Common myeloid progenitor, CD34-positive (primary cell): ENCODE measurements around the gene ZNF777.

ENCODE experiments used
- CTCF ChIA-PET: fragments of 350-600 bp; sonication (Branson Sonifier 250); formaldehyde crosslinking; loops from one replicate; lab custom pipeline; 2021; ENCODE audit warnings: antibody characterized with exemption; lab: Charles Lee
- POLR2A ChIA-PET: fragments of 350-600 bp; sonication (Branson Sonifier 250); formaldehyde crosslinking; loops from one replicate; lab custom pipeline; 2021; ENCODE audit warnings: antibody characterized with exemption; lab: Charles Lee
- DNase-seq, 3 donors: peaks; one replicate each; pipeline versions ENCODE4 v3.0.0 to v3.0.0-alpha.2; 2013
- H3K27ac ChIP-seq, 2 experiments: 1 replicate in 1 of 2; 2 replicates in 1 of 2; pipeline ENCODE4 v1.7.0; 2013; ENCODE audit warnings: inconsistent platforms in 2 of 2, low read length in 2 of 2, mild to moderate bottlenecking in 2 of 2, low read depth in 1 of 2, moderate library complexity in 1 of 2; ENCODE audit not compliant: severe bottlenecking in 2 of 2, insufficient read depth in 1 of 2, poor library complexity in 1 of 2
- H3K27me3 ChIP-seq, 5 experiments: replicated peaks in 2 of 5; 1 replicate in 3 of 5; 2 replicates in 2 of 5; pipeline versions ENCODE4 v1.6.1 to v1.7.0; 2013; ENCODE audit warnings: low read length in 4 of 5, mild to moderate bottlenecking in 2 of 5, moderate library complexity in 2 of 5, inconsistent platforms in 1 of 5; ENCODE audit not compliant: insufficient read depth in 5 of 5, control insufficient read depth in 4 of 5
- H3K36me3 ChIP-seq, 4 experiments: 1 replicate in 2 of 4; 2 replicates in 2 of 4; pipeline versions ENCODE4 v1.6.1 to v1.7.0; 2013; ENCODE audit warnings: low read length in 3 of 4, control low read depth in 1 of 4, mild to moderate bottlenecking in 1 of 4; ENCODE audit not compliant: control insufficient read depth in 4 of 4, insufficient read depth in 4 of 4
- H3K4me1 ChIP-seq, 4 experiments: 1 replicate in 3 of 4; 2 replicates in 1 of 4; pipeline versions ENCODE4 v1.6.1 to v1.7.1; 2013; ENCODE audit warnings: low read length in 3 of 4, mild to moderate bottlenecking in 3 of 4, control low read depth in 1 of 4, inconsistent platforms in 1 of 4, moderate library complexity in 1 of 4; ENCODE audit not compliant: control insufficient read depth in 4 of 4, insufficient read depth in 4 of 4; ENCODE audit errors: control extremely low read depth in 1 of 4
- H3K4me3 ChIP-seq, 7 experiments: 1 replicate in 4 of 7; 2 replicates in 3 of 7; pipeline versions ENCODE4 v1.5.1 to v1.7.0; 2013; ENCODE audit warnings: mild to moderate bottlenecking in 7 of 7, low read length in 6 of 7, moderate library complexity in 6 of 7, inconsistent platforms in 2 of 7, low read depth in 2 of 7, control low read depth in 1 of 7; ENCODE audit not compliant: insufficient read depth in 4 of 7, control insufficient read depth in 1 of 7; ENCODE audit errors: extremely low read depth in 1 of 7
- H3K9me3 ChIP-seq, 5 experiments: 1 replicate in 4 of 5; 2 replicates in 1 of 5; pipeline versions ENCODE4 v1.6.1 to v1.7.1; 2013; ENCODE audit warnings: low read length in 4 of 5, mild to moderate bottlenecking in 2 of 5, inconsistent platforms in 1 of 5, low read depth in 1 of 5, moderate library complexity in 1 of 5; ENCODE audit not compliant: control insufficient read depth in 4 of 5, insufficient read depth in 2 of 5; ENCODE audit errors: control extremely low read depth in 1 of 5
- WGBS: methylation state at CpG from one replicate; pipeline ENCODE4 v1.1.5; 2013; ENCODE audit not compliant: insufficient coverage; 5-methylcytosine and 5-hydroxymethylcytosine counted together

ZNF777 gene

DNA sequence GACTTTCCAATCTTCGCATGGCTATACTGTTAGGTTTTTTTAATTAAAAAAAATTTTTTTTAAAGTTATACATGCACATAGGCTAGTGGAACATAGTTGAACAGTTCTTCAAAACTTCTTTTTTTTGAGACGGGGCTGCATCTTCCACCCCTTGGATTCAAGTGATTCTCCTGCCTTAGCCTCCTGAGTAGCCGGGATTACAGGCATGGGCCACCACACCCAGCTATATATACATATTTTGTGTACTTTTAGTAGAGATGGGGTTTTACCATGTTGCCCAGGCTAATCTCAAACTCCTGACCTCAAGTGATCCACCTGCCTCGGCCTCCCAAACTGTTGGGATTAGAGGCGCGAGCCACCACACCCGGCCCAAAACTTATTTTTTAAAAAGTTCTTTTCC lies 17.3 kb downstream of the ZNF777 start:
- Histone ChIP-seq H3K27me3 (no peaks in the 10 kb centered on the region), H3K4me1 (no peaks in the 10 kb centered on the region), H3K9me3 (no peaks in the 10 kb centered on the region), H3K27ac (no peak overlapping the region), H3K4me3 (no peak overlapping the region), H3K36me3 (peaks cover 7 to 42% (median 21%) of the 10 kb centered on the region in 4 experiments)
- no peak for DNase-seq
- ChIA-PET CTCF (interaction anchor here (0.6 kb wide), 1 partner anchor 66 kb away, joined by 3 read pairs; no protein-coding TSS in a partner anchor), POLR2A (no interaction called here)
- 95% methylated on average over 4 of the region's 7 CpGs for WGBS

DNA sequence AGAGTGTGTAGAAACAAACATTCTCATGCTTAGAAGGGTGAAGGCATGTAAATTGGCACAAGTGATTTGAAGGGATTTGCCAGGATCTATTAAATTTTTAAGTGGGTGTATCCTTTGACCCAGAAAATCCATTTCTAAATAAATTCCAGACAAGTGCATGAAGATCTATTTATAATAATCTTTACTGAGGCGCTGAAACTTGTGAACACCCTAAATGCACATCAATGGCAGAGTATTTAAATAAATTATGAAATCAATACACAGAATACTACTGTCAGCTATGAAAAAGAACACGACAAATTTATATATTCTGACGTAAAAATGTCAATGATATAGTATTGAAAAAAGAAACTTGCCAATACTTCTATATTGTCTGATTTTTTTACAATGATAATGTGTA lies 17.9 kb downstream of the ZNF777 start:
- Histone ChIP-seq H3K4me1 (no peaks in the 10 kb centered on the region), H3K27ac (no peak overlapping the region), H3K27me3 (no peaks in the 10 kb centered on the region), H3K36me3 (peaks cover 7 to 43% (median 21%) of the 10 kb centered on the region in 4 experiments), H3K9me3 (no peaks in the 10 kb centered on the region), H3K4me3 (no peak overlapping the region)
- DNase-seq = no peak
- CTCF ChIA-PET = no interaction called here
- POLR2A ChIA-PET = no interaction called here
- no CpG with 5 or more reads among the region's 3 CpGs for WGBS

DNA sequence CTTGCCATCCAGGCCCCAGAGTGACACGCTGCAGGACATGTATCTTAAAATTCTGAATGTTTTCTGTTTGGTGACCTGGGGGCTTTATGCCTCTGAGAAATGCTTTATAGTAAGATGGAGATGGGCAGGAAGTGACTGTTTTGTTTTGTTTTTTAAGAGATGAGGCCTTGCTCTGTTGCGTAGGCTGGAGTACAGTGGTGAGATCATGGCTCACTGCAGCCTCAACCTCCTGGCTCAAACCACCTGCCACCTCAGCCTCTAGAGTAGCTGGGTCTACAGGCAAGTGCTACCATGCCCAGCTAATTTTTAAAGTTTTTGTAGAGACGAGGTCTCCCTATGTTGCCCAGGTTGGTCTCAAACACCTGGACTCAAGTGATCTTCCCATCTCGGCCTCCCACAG lies 20.6 kb downstream of the ZNF777 start:
- H3K4me3 ChIP-seq = no peak overlapping the region
- peaks cover 2 to 36% (median 14%) of the 10 kb centered on the region in 4 experiments for H3K36me3 ChIP-seq
- no peak for DNase-seq
- H3K9me3 ChIP-seq = no peaks in the 10 kb centered on the region
- POLR2A ChIA-PET = no interaction called here
- CTCF ChIA-PET = interaction anchor here (1.7 to 2.8 kb wide), 4 partner anchors 13 to 20 kb away, joined by 5 to 8 read pairs (median 8); partner anchors contain the start of gene ZNF777
- H3K27ac ChIP-seq = no peak overlapping the region
- no peaks in the 10 kb centered on the region for H3K27me3 ChIP-seq
- H3K4me1 ChIP-seq = no peaks in the 10 kb centered on the region
- 89% methylated on average over 3 of the region's 4 CpGs for WGBS

DNA sequence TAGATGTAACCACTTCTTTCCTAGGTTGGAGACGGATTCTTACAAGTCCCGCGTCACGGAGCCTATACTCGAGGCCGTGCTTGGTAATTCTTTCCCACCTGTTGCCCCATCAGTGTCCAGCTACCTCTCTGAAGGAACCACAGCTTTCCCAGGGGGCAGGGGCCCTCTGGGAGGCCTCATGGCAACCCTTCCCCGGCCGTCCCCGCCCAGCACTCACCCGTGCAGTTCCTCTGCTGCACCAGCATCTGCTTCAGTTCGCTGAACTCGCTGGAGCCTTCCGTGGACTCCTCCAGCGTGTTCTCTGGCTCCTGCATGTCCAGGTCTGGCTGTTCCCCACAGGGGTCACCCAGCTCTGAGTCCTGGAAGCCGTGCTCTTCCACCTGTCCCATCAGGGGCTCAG lies 24.5 kb downstream of the ZNF777 start:
- WGBS = 99% methylated on average over 14 of the region's 15 CpGs
- POLR2A ChIA-PET = no interaction called here
- DNase-seq = no peak
- CTCF ChIA-PET = interaction anchor here (0.8 to 1.7 kb wide), 2 partner anchors 14 to 24 kb away, joined by 3 to 6 read pairs; partner anchors contain the start of gene ZNF777
- H3K4me1 ChIP-seq = no peaks in the 10 kb centered on the region
- no peaks in the 10 kb centered on the region for H3K27me3 ChIP-seq
- peaks cover 2 to 58% (median 37%) of the 10 kb centered on the region in 4 experiments for H3K36me3 ChIP-seq
- H3K27ac ChIP-seq = no peak overlapping the region
- no peak overlapping the region for H3K4me3 ChIP-seq
- no peaks in the 10 kb centered on the region for H3K9me3 ChIP-seq

DNA sequence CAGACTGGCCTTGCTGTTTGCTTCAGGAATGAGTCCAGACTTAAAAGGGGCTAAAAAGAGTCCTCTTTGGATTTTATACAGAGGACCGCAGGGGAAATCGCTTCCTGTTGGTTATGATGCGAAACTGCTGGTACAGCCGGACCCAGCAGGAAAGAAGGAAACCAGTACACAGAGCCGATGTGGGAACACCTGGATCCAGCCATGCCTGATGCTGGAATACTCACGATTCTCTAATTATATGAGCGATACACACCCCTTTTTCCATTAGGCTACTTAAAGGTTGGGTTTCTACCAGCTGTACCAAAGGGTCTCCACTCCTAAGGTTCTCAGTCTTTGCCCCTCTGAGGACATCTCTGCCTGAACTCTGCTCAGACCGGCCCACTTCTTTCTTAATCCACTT lies 27.7 kb downstream of the ZNF777 start:
- ChIA-PET CTCF (no interaction called here), POLR2A (interaction anchor here (0.9 kb wide), 1 partner anchor 163 kb away, joined by 3 read pairs; no protein-coding TSS in a partner anchor)
- no peak overlapping the region for H3K27ac ChIP-seq
- whole genome bisulfite sequencing = 92% methylated on average over 7 of the region's 8 CpGs
- H3K36me3 ChIP-seq = peaks cover 3 to 57% (median 42%) of the 10 kb centered on the region in 4 experiments
- no peak for DNase-seq
- H3K4me1 ChIP-seq = no peaks in the 10 kb centered on the region
- H3K9me3 ChIP-seq = no peaks in the 10 kb centered on the region
- no peaks in the 10 kb centered on the region for H3K27me3 ChIP-seq
- no peak overlapping the region for H3K4me3 ChIP-seq

DNA sequence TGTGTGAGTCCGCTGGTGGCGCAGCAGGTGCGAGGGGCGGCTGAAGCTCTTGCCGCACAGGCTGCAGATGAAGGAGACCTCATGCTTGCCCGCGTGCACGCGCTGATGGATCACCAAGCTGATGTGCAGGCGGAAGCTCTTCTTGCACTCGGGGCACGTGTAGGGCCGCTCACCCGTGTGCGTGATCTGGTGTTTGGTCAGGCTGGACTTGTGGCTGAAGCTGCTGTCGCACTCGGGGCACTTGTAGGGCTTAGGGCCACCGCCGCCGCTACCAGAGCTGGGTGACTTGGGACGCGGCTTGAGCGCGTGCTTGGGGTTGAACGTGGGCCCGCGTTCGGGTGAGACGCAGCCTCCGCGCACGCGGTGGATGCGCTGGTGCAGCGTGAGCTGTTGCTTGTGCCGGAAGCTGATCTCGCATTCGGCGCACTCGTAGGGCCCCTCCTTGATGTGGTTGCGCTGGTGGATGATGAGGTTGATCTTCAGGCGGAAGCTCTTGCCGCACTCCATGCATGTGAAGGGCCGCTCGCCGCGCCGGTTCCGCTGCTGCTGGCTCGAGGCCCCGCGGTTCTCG lies 28.7 kb downstream of the ZNF777 start:
- POLR2A ChIA-PET = interaction anchor here (0.9 kb wide), 1 partner anchor 163 kb away, joined by 3 read pairs; no protein-coding TSS in a partner anchor
- no peaks in the 10 kb centered on the region for H3K27me3 ChIP-seq
- CTCF ChIA-PET = no interaction called here
- no peak overlapping the region for H3K4me3 ChIP-seq
- DNase-seq = no peak
- no peaks in the 10 kb centered on the region for H3K9me3 ChIP-seq
- no peaks in the 10 kb centered on the region for H3K4me1 ChIP-seq
- WGBS = 98% methylated on average over 53 of the region's 53 CpGs
- H3K36me3 ChIP-seq = peaks cover 3 to 55% (median 41%) of the 10 kb centered on the region in 4 experiments
- no peak overlapping the region for H3K27ac ChIP-seq

DNA sequence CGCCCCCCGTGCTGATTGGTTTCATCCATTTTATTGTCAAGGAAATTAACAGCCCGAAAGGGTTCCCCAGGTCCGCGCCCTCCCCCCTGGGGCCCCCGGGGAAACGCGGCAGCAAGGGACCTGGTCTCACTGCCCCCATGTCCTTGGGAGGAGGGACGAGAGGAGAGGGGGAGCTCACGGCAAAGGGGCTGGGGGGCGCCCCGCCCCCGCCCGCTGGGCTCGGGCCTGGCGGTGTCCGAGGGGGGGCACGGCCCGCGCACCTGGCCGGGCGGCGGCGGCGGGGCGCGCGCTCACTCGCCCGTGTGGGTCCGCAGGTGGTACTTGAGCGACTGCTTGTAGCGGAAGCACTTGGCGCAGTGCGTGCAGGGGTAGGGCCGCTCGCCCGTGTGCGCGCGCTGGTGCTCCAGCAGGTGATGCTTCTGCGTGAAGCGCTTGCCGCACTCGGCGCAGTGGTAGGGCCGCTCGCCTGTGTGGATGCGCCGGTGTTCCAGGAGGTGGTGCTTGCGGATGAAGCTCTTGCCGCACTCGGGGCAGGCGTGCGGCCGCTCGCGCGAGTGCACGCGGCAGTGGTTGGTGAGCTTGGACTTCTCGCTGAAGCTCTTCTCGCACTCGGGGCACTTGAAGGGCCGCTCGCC lies 29.3 kb downstream of the ZNF777 start:
- POLR2A ChIA-PET = no interaction called here
- H3K4me1 ChIP-seq = no peaks in the 10 kb centered on the region
- DNase-seq = no peak
- no peaks in the 10 kb centered on the region for H3K9me3 ChIP-seq
- H3K36me3 ChIP-seq = peaks cover 3 to 49% (median 40%) of the 10 kb centered on the region in 4 experiments
- H3K27me3 ChIP-seq = no peaks in the 10 kb centered on the region
- no peak overlapping the region for H3K4me3 ChIP-seq
- 95% methylated on average over 56 of the region's 66 CpGs for WGBS
- H3K27ac ChIP-seq = no peak overlapping the region
- CTCF ChIA-PET = no interaction called here
